ENCODE results near the gene CRYBG2. TPM values are rescaled to one million over a fixed set of nuclear protein-coding genes. Genes with fewer than 3 reads are reported as not detected.

The CRYBG2 gene
- total RNA-seq, 4 donors from 2014 or later: 42.0 to 51.9 (median 51.8) TPM; not detected in 1

- H3K27ac ChIP-seq: peak overlapping the region; percentile 92 to 96 (median 94)
- peak in 2 of 3 donors; percentile 60 to 63 for DNase-seq
- no peak overlapping the region for H3K4me3 ChIP-seq
- H3K9me3 ChIP-seq: no peaks in the 10 kb centered on the region
- H3K27me3 ChIP-seq: no peaks in the 10 kb centered on the region
- H3K4me1 ChIP-seq: peaks cover 17 to 62% (median 44%) of the 10 kb centered on the region in 4 donors
- H3K36me3 ChIP-seq: peaks cover 0 to 5% (median 0%) of the 10 kb centered on the region in 3 donors
- peak in 1 of 2 donors; percentile 57 for TF ChIP-seq POLR2A (IDR thresholded peaks at IDR 0.05)
- TF ChIP-seq, protein P1, sequence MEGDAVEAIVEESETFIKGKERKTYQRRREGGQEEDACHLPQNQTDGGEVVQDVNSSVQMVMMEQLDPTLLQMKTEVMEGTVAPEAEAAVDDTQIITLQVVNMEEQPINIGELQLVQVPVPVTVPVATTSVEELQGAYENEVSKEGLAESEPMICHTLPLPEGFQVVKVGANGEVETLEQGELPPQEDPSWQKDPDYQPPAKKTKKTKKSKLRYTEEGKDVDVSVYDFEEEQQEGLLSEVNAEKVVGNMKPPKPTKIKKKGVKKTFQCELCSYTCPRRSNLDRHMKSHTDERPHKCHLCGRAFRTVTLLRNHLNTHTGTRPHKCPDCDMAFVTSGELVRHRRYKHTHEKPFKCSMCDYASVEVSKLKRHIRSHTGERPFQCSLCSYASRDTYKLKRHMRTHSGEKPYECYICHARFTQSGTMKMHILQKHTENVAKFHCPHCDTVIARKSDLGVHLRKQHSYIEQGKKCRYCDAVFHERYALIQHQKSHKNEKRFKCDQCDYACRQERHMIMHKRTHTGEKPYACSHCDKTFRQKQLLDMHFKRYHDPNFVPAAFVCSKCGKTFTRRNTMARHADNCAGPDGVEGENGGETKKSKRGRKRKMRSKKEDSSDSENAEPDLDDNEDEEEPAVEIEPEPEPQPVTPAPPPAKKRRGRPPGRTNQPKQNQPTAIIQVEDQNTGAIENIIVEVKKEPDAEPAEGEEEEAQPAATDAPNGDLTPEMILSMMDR (IDR thresholded peaks at IDR 0.05): no peak
These were observed 76.7 kb downstream of the CRYBG2 start for GRCh38 chr1:26277261-26277661.

- H3K36me3 ChIP-seq: peaks cover 0 to 5% (median 0%) of the 10 kb centered on the region in 3 donors
- DNase-seq: peak in 1 of 3 donors; percentile 68
- H3K9me3 ChIP-seq: no peaks in the 10 kb centered on the region
- peaks cover 17 to 55% (median 41%) of the 10 kb centered on the region in 4 donors for H3K4me1 ChIP-seq
- peak overlapping the region; percentile 63 to 96 (median 92) for H3K27ac ChIP-seq
- TF ChIP-seq, protein P1 (IDR thresholded peaks at IDR 0.05): no peak
- TF ChIP-seq POLR2A (IDR thresholded peaks at IDR 0.05): no peak
- H3K4me3 ChIP-seq: no peak overlapping the region
- no peaks in the 10 kb centered on the region for H3K27me3 ChIP-seq
These were observed 77.5 kb downstream of the CRYBG2 start for GRCh38 chr1:26276432-26276838.

- H3K36me3 ChIP-seq: peaks cover 0 to 8% (median 0%) of the 10 kb centered on the region in 3 donors
- H3K4me1 ChIP-seq: peaks cover 17 to 48% (median 34%) of the 10 kb centered on the region in 4 donors
- peak; percentile 86 to 94 (median 88) for DNase-seq
- H3K27me3 ChIP-seq: no peaks in the 10 kb centered on the region
- no peaks in the 10 kb centered on the region for H3K9me3 ChIP-seq
- H3K27ac ChIP-seq: peak overlapping the region; percentile 63 to 96 (median 92)
- TF ChIP-seq, protein P1 (IDR thresholded peaks at IDR 0.05): peak; percentile 80 to 95 (median 92)
- peak in 1 of 2 donors; percentile 50 for TF ChIP-seq POLR2A (IDR thresholded peaks at IDR 0.05)
- H3K4me3 ChIP-seq: no peak overlapping the region
These were observed 78.1 kb downstream of the CRYBG2 start for GRCh38 chr1:26275580-26276431.

DNA sequence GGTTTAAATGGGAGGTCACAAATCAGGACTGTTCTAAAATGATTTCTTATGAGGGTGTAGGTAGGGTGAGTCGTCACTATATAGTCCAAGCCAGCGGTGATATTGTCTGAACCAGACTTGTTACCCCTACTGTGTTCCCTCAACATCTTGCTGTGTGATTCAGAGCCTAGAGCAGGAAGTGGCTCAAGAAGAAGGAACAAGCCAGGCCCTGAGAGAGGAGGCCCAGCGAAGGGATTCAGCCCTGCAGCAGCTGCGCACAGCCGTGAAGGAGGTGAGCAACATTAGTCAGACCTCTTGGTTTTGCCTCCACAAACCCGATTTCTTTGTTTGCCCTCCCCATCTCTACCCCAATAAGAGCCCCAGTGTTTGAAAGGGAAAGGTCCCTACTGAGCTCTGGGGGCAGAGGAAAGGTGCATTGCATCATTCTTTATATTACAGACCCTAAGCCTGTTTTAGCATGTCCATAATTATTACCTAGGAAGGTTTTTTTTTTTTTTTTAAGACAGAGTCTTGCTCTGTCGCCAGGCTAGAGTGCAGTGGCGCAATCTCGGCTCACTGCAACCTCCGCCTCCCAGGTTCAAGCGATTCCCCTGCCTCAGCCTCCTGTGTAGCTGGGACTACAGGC is 79.0 kb downstream of the CRYBG2 start:
- peaks cover 17 to 46% (median 31%) of the 10 kb centered on the region in 4 donors for H3K4me1 ChIP-seq
- DNase-seq: no peak
- no peaks in the 10 kb centered on the region for H3K9me3 ChIP-seq
- peak overlapping the region in 2 of 4 donors; percentile 63 to 92 for H3K27ac ChIP-seq
- TF ChIP-seq, protein P1 (IDR thresholded peaks at IDR 0.05): no peak
- TF ChIP-seq POLR2A (IDR thresholded peaks at IDR 0.05): no peak
- H3K4me3 ChIP-seq: no peak overlapping the region
- peaks cover 0 to 8% (median 0%) of the 10 kb centered on the region in 3 donors for H3K36me3 ChIP-seq
- H3K27me3 ChIP-seq: no peaks in the 10 kb centered on the region

Other genes starting within 250 kb of the CRYBG2 start
- gene PDIK1L, start 242.3 kb downstream of the CRYBG2 start, total RNA-seq: 10 to 100 TPM in 3 of 4 donors, 1 to 10 TPM in 1; 8.3 to 13.2 (median 12.4) TPM
- 1 to 10 TPM in 3 of 4 donors, not detected in 1; 1.3 to 6.6 (median 1.3) TPM for gene FAM110D, start 195.1 kb downstream of the CRYBG2 start, total RNA-seq
- gene C1orf232, start 185.2 kb downstream of the CRYBG2 start, total RNA-seq: not detected
- gene ZNF593, start 184.2 kb downstream of the CRYBG2 start, total RNA-seq: 10 to 100 TPM; 11.7 to 19.5 (median 15.5) TPM
- gene ZNF593OS, start 182.3 kb downstream of the CRYBG2 start, total RNA-seq: not detected
- gene CNKSR1, start 176.6 kb downstream of the CRYBG2 start, total RNA-seq: 100 to 1,000 TPM in 2 of 4 donors, 10 to 100 TPM in 2; 28.9 to 160 (median 105) TPM
- gene CATSPER4, start 163.5 kb downstream of the CRYBG2 start, total RNA-seq: not detected
- 10 to 100 TPM; 11.0 to 32.2 (median 12.9) TPM for gene CEP85, start 119.9 kb downstream of the CRYBG2 start, total RNA-seq
- gene SH3BGRL3, start 74.0 kb downstream of the CRYBG2 start, total RNA-seq: 10 to 100 TPM; 62.7 to 91.8 (median 89.6) TPM
- gene UBXN11, start 47.5 kb downstream of the CRYBG2 start, total RNA-seq: 10 to 100 TPM in 3 of 4 donors, 1 to 10 TPM in 1; 3.9 to 68.5 (median 18.2) TPM
- 100 to 1,000 TPM in 1 of 4 donors, 10 to 100 TPM in 1, 1 to 10 TPM in 2; 4.7 to 135 (median 13.6) TPM for gene CD52, start 36.2 kb downstream of the CRYBG2 start, total RNA-seq
- gene ZNF683, start 18.6 kb upstream of the CRYBG2 start, total RNA-seq: not detected
- not detected for gene LIN28A, start 56.7 kb upstream of the CRYBG2 start, total RNA-seq
- gene DHDDS, start 78.2 kb upstream of the CRYBG2 start, total RNA-seq: 10 to 100 TPM; 54.5 to 76.6 (median 62.1) TPM
- 100 to 1,000 TPM; 127 to 230 (median 147) TPM for gene HMGN2, start 118.3 kb upstream of the CRYBG2 start, total RNA-seq
- 100 to 1,000 TPM in 3 of 4 donors, 10 to 100 TPM in 1; 69.3 to 311 (median 292) TPM for gene RPS6KA1, start 175.6 kb upstream of the CRYBG2 start, total RNA-seq

Data from Peyer's patch (tissue), 4 donors.